IMR-90 (cell line): ENCODE measurements around the gene PYGB. TPM values are rescaled to one million over a fixed set of nuclear protein-coding genes. Genes with fewer than 3 reads are reported as not detected.

Experiments
- ATAC-seq: fragments of 200-7000 bp; cut with Tn5 transposase; 2 replicates; pipeline ENCODE4 v1.9.1; 2020; ENCODE audit warnings: low read depth, mild to moderate bottlenecking, moderate library complexity
- BruUV-seq: library from RNA; stranded (reverse); fragments of 400-500 nt; replicated peaks from 2 replicates; lab custom pipeline; 2021; lab: Mats Ljungman, UMichigan
- CTCF ChIA-PET: fragments of 300-600 bp; formaldehyde crosslinking; extraction: SDS; loops from one replicate; lab custom pipeline; 2021; ENCODE audit warnings: antibody characterized with exemption; lab: Yijun Ruan, JAX
- POLR2A ChIA-PET: fragments of 300-600 bp; sonication (Branson Sonifier 250); formaldehyde crosslinking; loops from one replicate; lab custom pipeline; 2022; ENCODE audit warnings: antibody characterized with exemption; ENCODE audit not compliant: unreplicated experiment; lab: Charles Lee
- DNase-seq: peaks from one replicate; pipeline ENCODE4 v3.0.0; 2013
- H2AFZ ChIP-seq: replicated peaks from 2 replicates; pipeline ENCODE3; 2013; ENCODE audit warnings: low read length, mild to moderate bottlenecking; ENCODE audit not compliant: poor library complexity
- H2AK5ac ChIP-seq: 2 replicates; pipeline ENCODE4 v1.6.1; 2013; ENCODE audit warnings: low read depth, low read length, inconsistent platforms
- H2AK9ac ChIP-seq: replicated peaks from 2 replicates; pipeline ENCODE3; 2013; ENCODE audit warnings: mild to moderate bottlenecking, low read depth, low read length, moderate library complexity; ENCODE audit not compliant: poor library complexity
- H2BK120ac ChIP-seq: 2 replicates; pipeline ENCODE4 v1.6.1; 2013; ENCODE audit warnings: low read depth, low read length, inconsistent platforms
- H2BK15ac ChIP-seq: 3 replicates; pipeline ENCODE4 v1.6.1; 2013; ENCODE audit warnings: low read depth, low read length, inconsistent platforms
- H2BK20ac ChIP-seq: 2 replicates; pipeline ENCODE4 v1.6.1; 2013; ENCODE audit warnings: low read depth, mild to moderate bottlenecking, inconsistent platforms, low read length, moderate library complexity
- H2BK5ac ChIP-seq: 2 replicates; pipeline ENCODE4 v1.6.1; 2013; ENCODE audit warnings: mild to moderate bottlenecking, low read depth, low read length, inconsistent platforms; ENCODE audit not compliant: poor library complexity, severe bottlenecking
- H3K14ac ChIP-seq: replicated peaks from 2 replicates; pipeline ENCODE4 v1.6.1; 2013; ENCODE audit warnings: low read depth, low read length, inconsistent platforms
- H3K18ac ChIP-seq: 2 replicates; pipeline ENCODE4 v1.6.1; 2013; ENCODE audit warnings: low read depth, low read length, control low read depth
- H3K23ac ChIP-seq: 2 replicates; pipeline ENCODE4 v1.6.1; 2013; ENCODE audit warnings: low read depth, low read length, inconsistent platforms
- H3K27ac ChIP-seq: 2 replicates; pipeline ENCODE4 v1.5.1; 2013; ENCODE audit warnings: mild to moderate bottlenecking, control low read depth, low read length; ENCODE audit not compliant: insufficient read depth
- H3K27me3 ChIP-seq: 2 replicates; pipeline ENCODE4 v1.6.1; 2013; ENCODE audit warnings: low read length; ENCODE audit not compliant: control insufficient read depth, insufficient read depth
- H3K36me3 ChIP-seq: 2 replicates; pipeline ENCODE4 v1.6.1; 2013; ENCODE audit warnings: low read length, mixed read lengths; ENCODE audit not compliant: control insufficient read depth, insufficient read depth
- H3K4ac ChIP-seq: 2 replicates; pipeline ENCODE4 v1.6.1; 2013; ENCODE audit warnings: low read depth, low read length, inconsistent platforms
- H3K4me1 ChIP-seq: 2 replicates; pipeline ENCODE4 v1.6.1; 2013; ENCODE audit warnings: low read length, mixed read lengths; ENCODE audit not compliant: control insufficient read depth, insufficient read depth
- H3K4me2 ChIP-seq: 2 replicates; pipeline ENCODE4 v1.6.1; 2013; ENCODE audit warnings: low read depth, mild to moderate bottlenecking, control low read depth, low read length, moderate library complexity
- H3K4me3 ChIP-seq: 2 replicates; pipeline ENCODE4 v1.5.1; 2013; ENCODE audit warnings: low read depth, mild to moderate bottlenecking, control low read depth, low read length, moderate library complexity; ENCODE audit not compliant: insufficient read depth
- H3K56ac ChIP-seq: 2 replicates; pipeline ENCODE4 v1.6.1; 2013; ENCODE audit warnings: low read length, inconsistent platforms; ENCODE audit not compliant: insufficient read depth; ENCODE audit errors: extremely low read depth
- H3K79me1 ChIP-seq, 2 experiments: 2 replicates each; pipeline ENCODE4 v1.6.1; 2013; ENCODE audit warnings: low read length in 2 of 2, inconsistent platforms in 1 of 2, low read depth in 1 of 2
- H3K9ac ChIP-seq: 2 replicates; pipeline ENCODE4 v1.6.1; 2013; ENCODE audit warnings: low read depth, low read length, control low read depth
- H3K9me1 ChIP-seq: 2 replicates; pipeline ENCODE4 v1.6.1; 2013; ENCODE audit warnings: low read length, inconsistent platforms; ENCODE audit not compliant: insufficient read depth
- H3K9me3 ChIP-seq: 2 replicates; pipeline ENCODE4 v1.6.1; 2013; ENCODE audit warnings: low read length; ENCODE audit not compliant: control insufficient read depth, insufficient read depth
- H4K20me1 ChIP-seq: 2 replicates; pipeline ENCODE4 v1.6.1; 2013; ENCODE audit warnings: low read length, inconsistent platforms; ENCODE audit not compliant: insufficient read depth
- H4K5ac ChIP-seq: 2 replicates; pipeline ENCODE4 v1.6.1; 2013; ENCODE audit warnings: mild to moderate bottlenecking, low read depth, low read length, control low read depth
- H4K8ac ChIP-seq, 2 experiments: 2 replicates each; pipeline ENCODE4 v1.6.1; 2013; ENCODE audit warnings: low read depth in 2 of 2, low read length in 2 of 2, control low read depth in 1 of 2, inconsistent platforms in 1 of 2
- H4K91ac ChIP-seq: 2 replicates; pipeline ENCODE4 v1.6.1; 2013; ENCODE audit warnings: low read depth, low read length, inconsistent platforms; ENCODE audit not compliant: insufficient read depth
- BHLHE40 ChIP-seq: fragments of 150-350 bp; IDR thresholded peaks from 2 replicates; pipeline ENCODE4 v1.6.1; 2016; ENCODE audit warnings: mild to moderate bottlenecking, low read depth, low read length
- CEBPB ChIP-seq: IDR thresholded peaks from 2 replicates; pipeline ENCODE4 v1.6.1; 2012; ENCODE audit warnings: low read depth, low read length, improper control_type of control experiment
- CHD1 ChIP-seq: IDR thresholded peaks from 2 replicates; pipeline ENCODE4 v1.6.1; 2012; ENCODE audit warnings: low read depth, low read length, improper control_type of control experiment
- FOS ChIP-seq: fragments of 150-350 bp; IDR thresholded peaks from 2 replicates; pipeline ENCODE4 v1.6.1; 2016; ENCODE audit warnings: low read depth, low read length
- MAFK ChIP-seq: IDR thresholded peaks from 2 replicates; pipeline ENCODE4 v1.6.1; 2012; ENCODE audit warnings: low read depth, low read length, improper control_type of control experiment
- MAZ ChIP-seq: IDR thresholded peaks from 2 replicates; pipeline ENCODE4 v1.6.1; 2012; ENCODE audit warnings: low read depth, mild to moderate bottlenecking, low read length, improper control_type of control experiment, moderate library complexity, borderline replicate concordance
- MXI1 ChIP-seq: IDR thresholded peaks from 2 replicates; pipeline ENCODE4 v1.6.1; 2012; ENCODE audit warnings: low read depth, mild to moderate bottlenecking, low read length, moderate library complexity, borderline replicate concordance
- NFE2L2 ChIP-seq: fragments of 150-350 bp; IDR thresholded peaks from 2 replicates; pipeline ENCODE4 v1.6.1; 2016; ENCODE audit warnings: low read depth, mild to moderate bottlenecking, low read length
- POLR2A ChIP-seq: IDR thresholded peaks from 2 replicates; pipeline ENCODE4 v1.6.1; 2012; ENCODE audit warnings: mild to moderate bottlenecking, low read depth, low read length
- RCOR1 ChIP-seq: IDR thresholded peaks from 2 replicates; pipeline ENCODE4 v1.6.1; 2012; ENCODE audit warnings: mild to moderate bottlenecking, low read length, improper control_type of control experiment; ENCODE audit not compliant: insufficient replicate concordance
- RFX5 ChIP-seq: IDR thresholded peaks from 2 replicates; pipeline ENCODE4 v1.8.0; 2012; ENCODE audit warnings: low read depth, mild to moderate bottlenecking, low read length, moderate library complexity
- WGBS, 2 experiments: methylation state at CpG; one replicate each; pipeline versions ENCODE4 v1.1.5 to v1.1.7; 2013; ENCODE audit warnings: missing lambda C conversion rate in 2 of 2; ENCODE audit not compliant: insufficient read length in 1 of 2; ENCODE audit errors: extremely low coverage in 2 of 2; 5-methylcytosine and 5-hydroxymethylcytosine counted together
- dilution Hi-C: fragments of 300-500 bp; cut with HindIII; formaldehyde crosslinking; loops from one replicate; pipeline ENCODE4 v1.14.3; 2018; ENCODE audit warnings: low sequenced_read_pairs; ENCODE audit not compliant: unreplicated experiment
- in situ Hi-C: fragments of 300-500 bp; cut with MboI; formaldehyde crosslinking; loops from 3 replicates; pipeline ENCODE4 v1.14.3; 2019; ENCODE audit warnings: low sequenced_read_pairs, inconsistent platforms, mixed read lengths
- intact Hi-C: fragments of 100-400 bp; cut with micrococcal nuclease; formaldehyde crosslinking; loops from 2 replicates; pipeline ENCODE4 v1.10.0; 2022
- polyA plus RNA-seq, 3 experiments: library from polyadenylated mRNA; depleted of rRNA; stranded (reverse); fragments of >200 nt; gene quantifications; 2 replicates each; pipeline ENCODE4 v1.2.3, GENCODE V29; 2012; ENCODE audit warnings: low replicate concordance in 1 of 3
- total RNA-seq: library from RNA; depleted of rRNA; stranded (reverse); fragments of >200 nt; gene quantifications from 2 replicates; pipeline ENCODE4 v1.2.3, GENCODE V29; 2012
- TF ChIP-seq, protein P1 (sequence below): fragments of 150-350 bp; IDR thresholded peaks from 2 replicates; pipeline ENCODE4 v1.6.1; 2016; ENCODE audit warnings: low read depth, mild to moderate bottlenecking, low read length, moderate library complexity, borderline replicate concordance
- TF ChIP-seq, protein P2 (sequence below): conservative IDR thresholded peaks from 2 replicates; pipeline ENCODE4 v1.5.1; 2012; ENCODE audit warnings: mild to moderate bottlenecking, low read depth, low read length, improper control_type of control experiment
- TF ChIP-seq, protein P3 (sequence below): fragments of 150-350 bp; IDR thresholded peaks from 2 replicates; pipeline ENCODE4 v1.6.1; 2017; ENCODE audit warnings: mild to moderate bottlenecking, antibody characterized with exemption, low read length, low read depth

The PYGB gene
- total and polyA plus RNA-seq, 2 of the 4 experiments (the other 2 are of a cell fraction): 72.4 to 83.1 TPM

DNA sequence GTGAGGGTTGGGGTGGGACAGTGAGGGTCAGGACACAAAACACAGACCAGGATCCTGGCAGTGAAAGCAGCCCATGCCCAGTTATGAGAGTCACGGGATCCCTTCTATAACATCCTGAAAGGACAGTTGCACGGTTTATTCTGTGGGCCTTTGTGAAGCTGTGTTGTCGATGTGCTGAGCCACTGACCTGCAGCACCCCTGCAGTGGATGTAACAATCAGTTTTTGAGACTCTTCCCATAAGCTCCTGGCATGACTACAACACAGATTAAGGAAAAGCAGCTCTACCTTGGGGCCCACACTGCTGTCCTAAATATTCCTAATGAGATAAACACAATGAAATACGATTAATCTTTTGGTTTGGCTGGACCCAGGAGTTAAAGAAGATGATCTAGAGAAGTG, 3.7 kb downstream of the PYGB start:
- Histone ChIP-seq H3K27me3 (no peaks in the 10 kb centered on the region), H2BK15ac (no peak overlapping the region), H3K79me1 (peaks cover 22 to 81% of the 10 kb centered on the region in 2 experiments), H2BK120ac (no peak overlapping the region), H3K14ac (no peak overlapping the region), H4K8ac (no peak overlapping the region), H3K9ac (no peak overlapping the region), H3K9me1 (peaks cover 38% of the 10 kb centered on the region), H3K9me3 (no peaks in the 10 kb centered on the region), H4K91ac (no peak overlapping the region), H4K20me1 (peaks cover 71% of the 10 kb centered on the region), H4K5ac (no peak overlapping the region), H2AK9ac (no peak overlapping the region), H3K56ac (no peak overlapping the region), H3K36me3 (peaks cover 8% of the 10 kb centered on the region), H3K4me2 (no peak overlapping the region), H2BK5ac (no peak overlapping the region), H3K18ac (no peak overlapping the region), H2AFZ (no peak overlapping the region), H3K4me1 (peaks cover 17% of the 10 kb centered on the region), H3K27ac (no peak overlapping the region), H3K4ac (no peak overlapping the region), H3K23ac (peak overlapping the region; percentile 52; the same call in 1 of the 2 replicates), H2AK5ac (no peak overlapping the region; the same call in 1 of the 2 replicates), H3K4me3 (no peak overlapping the region), H2BK20ac (no peak overlapping the region)
- ChIA-PET CTCF (no interaction called here), POLR2A (no interaction called here)
- dilution Hi-C loops: no loop called here
- ATAC-seq: no peak
- intact Hi-C loops: no loop called here
- in situ Hi-C loops: loop anchor here (10.0 to 25.0 kb wide), 5 partner anchors 57 to 1614 kb away; partner anchors contain the start of genes APMAP, CST3 and ENTPD6
- no TSS peak for BruUV-seq
- 80% methylated on average over 2 of the region's 4 CpGs; no CpG with 5 or more reads in 1 of the 2 experiments for WGBS, 2 experiments
- DNase-seq: no peak
- TF ChIP-seq RCOR1: no peak
- TF ChIP-seq, protein P1, sequence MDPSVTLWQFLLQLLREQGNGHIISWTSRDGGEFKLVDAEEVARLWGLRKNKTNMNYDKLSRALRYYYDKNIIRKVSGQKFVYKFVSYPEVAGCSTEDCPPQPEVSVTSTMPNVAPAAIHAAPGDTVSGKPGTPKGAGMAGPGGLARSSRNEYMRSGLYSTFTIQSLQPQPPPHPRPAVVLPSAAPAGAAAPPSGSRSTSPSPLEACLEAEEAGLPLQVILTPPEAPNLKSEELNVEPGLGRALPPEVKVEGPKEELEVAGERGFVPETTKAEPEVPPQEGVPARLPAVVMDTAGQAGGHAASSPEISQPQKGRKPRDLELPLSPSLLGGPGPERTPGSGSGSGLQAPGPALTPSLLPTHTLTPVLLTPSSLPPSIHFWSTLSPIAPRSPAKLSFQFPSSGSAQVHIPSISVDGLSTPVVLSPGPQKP: no peak
- no peak for TF ChIP-seq MAFK
- TF ChIP-seq MAZ: no peak
- TF ChIP-seq MXI1: no peak
- TF ChIP-seq, protein P2, sequence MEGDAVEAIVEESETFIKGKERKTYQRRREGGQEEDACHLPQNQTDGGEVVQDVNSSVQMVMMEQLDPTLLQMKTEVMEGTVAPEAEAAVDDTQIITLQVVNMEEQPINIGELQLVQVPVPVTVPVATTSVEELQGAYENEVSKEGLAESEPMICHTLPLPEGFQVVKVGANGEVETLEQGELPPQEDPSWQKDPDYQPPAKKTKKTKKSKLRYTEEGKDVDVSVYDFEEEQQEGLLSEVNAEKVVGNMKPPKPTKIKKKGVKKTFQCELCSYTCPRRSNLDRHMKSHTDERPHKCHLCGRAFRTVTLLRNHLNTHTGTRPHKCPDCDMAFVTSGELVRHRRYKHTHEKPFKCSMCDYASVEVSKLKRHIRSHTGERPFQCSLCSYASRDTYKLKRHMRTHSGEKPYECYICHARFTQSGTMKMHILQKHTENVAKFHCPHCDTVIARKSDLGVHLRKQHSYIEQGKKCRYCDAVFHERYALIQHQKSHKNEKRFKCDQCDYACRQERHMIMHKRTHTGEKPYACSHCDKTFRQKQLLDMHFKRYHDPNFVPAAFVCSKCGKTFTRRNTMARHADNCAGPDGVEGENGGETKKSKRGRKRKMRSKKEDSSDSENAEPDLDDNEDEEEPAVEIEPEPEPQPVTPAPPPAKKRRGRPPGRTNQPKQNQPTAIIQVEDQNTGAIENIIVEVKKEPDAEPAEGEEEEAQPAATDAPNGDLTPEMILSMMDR: no peak
- TF ChIP-seq, protein P3, sequence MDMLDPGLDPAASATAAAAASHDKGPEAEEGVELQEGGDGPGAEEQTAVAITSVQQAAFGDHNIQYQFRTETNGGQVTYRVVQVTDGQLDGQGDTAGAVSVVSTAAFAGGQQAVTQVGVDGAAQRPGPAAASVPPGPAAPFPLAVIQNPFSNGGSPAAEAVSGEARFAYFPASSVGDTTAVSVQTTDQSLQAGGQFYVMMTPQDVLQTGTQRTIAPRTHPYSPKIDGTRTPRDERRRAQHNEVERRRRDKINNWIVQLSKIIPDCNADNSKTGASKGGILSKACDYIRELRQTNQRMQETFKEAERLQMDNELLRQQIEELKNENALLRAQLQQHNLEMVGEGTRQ: no peak
- no peak for TF ChIP-seq NFE2L2
- TF ChIP-seq CHD1: no peak
- no peak for TF ChIP-seq RFX5
- TF ChIP-seq POLR2A: no peak
- no peak for TF ChIP-seq CEBPB
- no peak for TF ChIP-seq FOS
- TF ChIP-seq BHLHE40: no peak
